Sigmoid colon (tissue), 7 donors: Measurements from ENCODE around the gene HIGD1A. TPM values are rescaled to one million over a fixed set of nuclear protein-coding genes. Genes with fewer than 3 reads are reported as not detected.

Source experiments
- DNase-seq: peaks from one replicate; pipeline ENCODE4 v3.0.0-alpha.2; 2019
- H3K27ac ChIP-seq, 4 donors: fragments of 200-600 bp; sonication (generic); one replicate each; pipeline ENCODE4 v1.5.1; 2016 to 2019; ENCODE audit warnings: mild to moderate bottlenecking in 1 of 4
- H3K27me3 ChIP-seq, 3 donors: fragments of 200-600 bp; sonication (generic); one replicate each; pipeline ENCODE4 v1.5.1; 2019; ENCODE audit warnings: mild to moderate bottlenecking in 1 of 3
- H3K36me3 ChIP-seq, 4 donors: fragments of 200-600 bp; sonication (generic); one replicate each; pipeline ENCODE4 v1.5.1; 2016 to 2019
- H3K4me1 ChIP-seq, 4 donors: fragments of 200-600 bp; sonication (generic); one replicate each; pipeline ENCODE4 v1.5.1; 2017 to 2019
- H3K4me3 ChIP-seq, 4 donors: fragments of 200-600 bp; sonication (generic); one replicate each; pipeline ENCODE4 v1.5.1; 2017 to 2019; ENCODE audit warnings: mild to moderate bottlenecking in 2 of 4, moderate library complexity in 1 of 4
- H3K9me3 ChIP-seq, 4 donors: fragments of 200-600 bp in 3 of 4; sonication (generic) in 3 of 4; one replicate each; pipeline versions ENCODE4 v1.5.1 to v1.6.1; 2013 to 2019
- EP300 ChIP-seq, 4 donors: sonication (generic); formaldehyde crosslinking; IDR thresholded peaks; one replicate each; pipeline ENCODE4 v1.6.1; 2017; ENCODE audit warnings: antibody characterized with exemption in 4 of 4
- POLR2A ChIP-seq, 2 donors: fragments of 450-650 bp; IDR thresholded peaks; one replicate each; pipeline ENCODE4 v1.6.1; 2016; ENCODE audit warnings: antibody characterized with exemption in 2 of 2, mild to moderate bottlenecking in 2 of 2, moderate library complexity in 2 of 2
- POLR2AphosphoS5 ChIP-seq, 4 donors: sonication (generic); formaldehyde crosslinking; IDR thresholded peaks; one replicate each; pipeline ENCODE4 v1.6.1; 2017; ENCODE audit warnings: antibody characterized with exemption in 4 of 4
- WGBS, 2 donors: extraction: QIAGEN DNeasy Blood & Tissue Kit; methylation state at CpG; one replicate each; pipeline ENCODE4 v1.1.7; 2013; 5-methylcytosine and 5-hydroxymethylcytosine counted together
- intact Hi-C: fragments of 100-400 bp; cut with DNase I; formaldehyde crosslinking; loops from one replicate; pipeline ENCODE4 v1.15.1; 2023
- polyA plus RNA-seq, 3 donors: library from polyadenylated mRNA; stranded (reverse); fragments of 200-250 nt; gene quantifications; one replicate each; pipeline ENCODE4 v1.2.3, GENCODE V29; 2013
- total RNA-seq, 4 donors: library from RNA; depleted of rRNA; stranded (reverse); fragments of >200 nt; gene quantifications; one replicate each; pipeline ENCODE4 v1.1.0, GENCODE V29; 2016
- TF ChIP-seq, protein P1 (sequence below), 4 experiments: fragments of 450-650 bp in 3 of 4; fragments of 200-600 bp in 1 of 4; IDR thresholded peaks; one replicate each; pipeline ENCODE4 v1.5.1; 2016 to 2019; ENCODE audit warnings: antibody characterized with exemption in 4 of 4, mild to moderate bottlenecking in 3 of 4, moderate library complexity in 2 of 4
- donor health status: healthy with polysubstance abuse.
- donor health status: Bipolar disorder and iron deficiency.
- donor health status: healthy.

The HIGD1A gene
- total and polyA plus RNA-seq, 7 donors = 127 to 1,597 (median 272) TPM

DNA sequence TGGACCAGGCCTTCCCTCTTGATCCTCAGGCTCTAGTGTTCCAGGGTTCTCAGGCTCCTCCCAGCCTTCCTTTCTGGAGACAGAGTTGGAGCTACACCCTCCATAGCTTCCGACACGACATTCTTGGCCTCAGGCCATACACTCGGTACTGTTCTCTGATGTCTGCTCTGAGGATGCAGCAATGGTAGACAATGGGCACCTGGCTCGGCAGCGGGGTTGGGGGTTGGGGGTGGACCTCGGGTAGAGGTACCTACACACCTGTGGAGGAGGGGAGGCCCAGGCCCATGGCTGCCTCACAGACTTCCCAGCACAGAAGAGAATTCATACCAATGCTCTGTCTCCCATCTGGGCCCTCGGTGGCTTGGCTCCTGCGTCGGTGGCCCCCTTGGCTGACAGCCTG, 52.7 kb downstream of the HIGD1A start:
- Histone ChIP-seq H3K27me3 (no peaks in the 10 kb centered on the region), H3K27ac (peak overlapping the region in 1 of 4 donors; percentile 84), H3K4me3 (no peak overlapping the region), H3K36me3 (no peaks in the 10 kb centered on the region), H3K4me1 (peaks cover 0 to 58% (median 45%) of the 10 kb centered on the region in 4 donors), H3K9me3 (no peaks in the 10 kb centered on the region)
- TF ChIP-seq EP300 (IDR thresholded peaks at IDR 0.05) (no peak), POLR2AphosphoS5 (IDR thresholded peaks at IDR 0.05) (no peak), POLR2A (IDR thresholded peaks at IDR 0.05) (no peak)
- TF ChIP-seq, protein P1, sequence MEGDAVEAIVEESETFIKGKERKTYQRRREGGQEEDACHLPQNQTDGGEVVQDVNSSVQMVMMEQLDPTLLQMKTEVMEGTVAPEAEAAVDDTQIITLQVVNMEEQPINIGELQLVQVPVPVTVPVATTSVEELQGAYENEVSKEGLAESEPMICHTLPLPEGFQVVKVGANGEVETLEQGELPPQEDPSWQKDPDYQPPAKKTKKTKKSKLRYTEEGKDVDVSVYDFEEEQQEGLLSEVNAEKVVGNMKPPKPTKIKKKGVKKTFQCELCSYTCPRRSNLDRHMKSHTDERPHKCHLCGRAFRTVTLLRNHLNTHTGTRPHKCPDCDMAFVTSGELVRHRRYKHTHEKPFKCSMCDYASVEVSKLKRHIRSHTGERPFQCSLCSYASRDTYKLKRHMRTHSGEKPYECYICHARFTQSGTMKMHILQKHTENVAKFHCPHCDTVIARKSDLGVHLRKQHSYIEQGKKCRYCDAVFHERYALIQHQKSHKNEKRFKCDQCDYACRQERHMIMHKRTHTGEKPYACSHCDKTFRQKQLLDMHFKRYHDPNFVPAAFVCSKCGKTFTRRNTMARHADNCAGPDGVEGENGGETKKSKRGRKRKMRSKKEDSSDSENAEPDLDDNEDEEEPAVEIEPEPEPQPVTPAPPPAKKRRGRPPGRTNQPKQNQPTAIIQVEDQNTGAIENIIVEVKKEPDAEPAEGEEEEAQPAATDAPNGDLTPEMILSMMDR (IDR thresholded peaks at IDR 0.05) = no peak
- intact Hi-C loops = no loop called here
- WGBS, 2 donors = 78 to 88% methylated on average over 9 of the region's 9 CpGs
- DNase-seq = peak; percentile 58

DNA sequence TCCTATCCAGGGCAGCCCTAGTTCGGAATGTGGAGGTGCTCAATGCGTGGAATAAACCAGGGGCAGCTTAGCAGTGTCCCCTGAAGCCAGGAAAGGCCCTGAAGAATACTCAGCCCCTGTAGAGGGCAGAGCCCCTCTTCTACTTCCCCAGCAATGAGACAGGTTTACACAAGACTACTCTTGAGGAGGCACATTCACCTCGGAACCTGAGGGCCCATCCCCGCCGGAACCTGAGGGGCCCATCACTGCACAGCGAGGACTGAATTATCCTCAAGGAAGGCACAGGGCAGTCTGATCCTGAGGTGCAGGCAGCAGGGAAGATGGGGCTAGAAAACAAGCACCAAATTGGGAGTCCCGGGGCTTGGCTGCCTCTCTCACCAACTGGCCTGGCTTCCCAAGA, 53.5 kb downstream of the HIGD1A start:
- H3K9me3 ChIP-seq = no peaks in the 10 kb centered on the region
- TF ChIP-seq POLR2AphosphoS5 (IDR thresholded peaks at IDR 0.05) (no peak), POLR2A (IDR thresholded peaks at IDR 0.05) (no peak)
- no peaks in the 10 kb centered on the region for H3K36me3 ChIP-seq
- no peak overlapping the region for H3K4me3 ChIP-seq
- no peaks in the 10 kb centered on the region for H3K27me3 ChIP-seq
- H3K27ac ChIP-seq = peak overlapping the region in 3 of 4 donors; percentile 84 to 90 (median 84)
- WGBS, 2 donors = 93 to 95% methylated on average over 7 of the region's 7 CpGs
- DNase-seq = peak; percentile 44
- intact Hi-C loops = no loop called here
- H3K4me1 ChIP-seq = peaks cover 0 to 65% (median 52%) of the 10 kb centered on the region in 4 donors

DNA sequence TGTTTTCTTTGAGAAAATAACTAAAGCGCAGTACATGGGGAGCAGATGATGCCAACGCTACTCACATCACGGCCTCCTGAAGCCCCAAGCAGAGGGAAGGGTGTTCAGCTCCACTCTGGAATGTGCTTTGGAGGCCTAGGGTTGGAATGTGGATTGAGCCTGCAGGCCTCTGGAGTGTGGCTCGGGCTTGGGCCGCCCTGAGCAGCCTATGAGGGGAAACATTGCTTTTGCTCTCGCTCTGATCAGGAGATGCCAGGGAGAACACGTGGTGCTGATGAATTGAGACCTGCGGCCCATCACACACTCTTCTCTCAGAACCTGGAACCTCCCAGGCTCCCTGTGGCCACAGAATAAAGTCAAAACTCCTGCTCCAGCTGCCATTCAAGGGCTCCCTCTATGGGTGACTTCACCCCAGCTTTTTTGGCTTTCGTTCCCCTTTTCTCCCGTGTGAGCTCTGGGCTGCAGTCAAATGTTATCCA, 54.5 kb downstream of the HIGD1A start:
- H3K4me1 ChIP-seq = peaks cover 0 to 68% (median 60%) of the 10 kb centered on the region in 4 donors
- intact Hi-C loops = loop anchor here (5.0 kb wide), 1 partner anchor 167 kb away; the partner anchor contains the start of gene SEC22C
- no peaks in the 10 kb centered on the region for H3K36me3 ChIP-seq
- DNase-seq = no peak
- no peak overlapping the region for H3K4me3 ChIP-seq
- H3K9me3 ChIP-seq = no peaks in the 10 kb centered on the region
- H3K27me3 ChIP-seq = no peaks in the 10 kb centered on the region
- peak in 1 of 4 donors; percentile 27 for TF ChIP-seq POLR2AphosphoS5 (IDR thresholded peaks at IDR 0.05)
- TF ChIP-seq, protein P1 (IDR thresholded peaks at IDR 0.05) = peak in 3 of 4 experiments; percentile 12 to 51 (median 42)
- no peak for TF ChIP-seq EP300 (IDR thresholded peaks at IDR 0.05)
- H3K27ac ChIP-seq = peak overlapping the region; percentile 80 to 90 (median 84)
- 66 to 82% methylated on average over 10 of the region's 10 CpGs for WGBS, 2 donors

DNA sequence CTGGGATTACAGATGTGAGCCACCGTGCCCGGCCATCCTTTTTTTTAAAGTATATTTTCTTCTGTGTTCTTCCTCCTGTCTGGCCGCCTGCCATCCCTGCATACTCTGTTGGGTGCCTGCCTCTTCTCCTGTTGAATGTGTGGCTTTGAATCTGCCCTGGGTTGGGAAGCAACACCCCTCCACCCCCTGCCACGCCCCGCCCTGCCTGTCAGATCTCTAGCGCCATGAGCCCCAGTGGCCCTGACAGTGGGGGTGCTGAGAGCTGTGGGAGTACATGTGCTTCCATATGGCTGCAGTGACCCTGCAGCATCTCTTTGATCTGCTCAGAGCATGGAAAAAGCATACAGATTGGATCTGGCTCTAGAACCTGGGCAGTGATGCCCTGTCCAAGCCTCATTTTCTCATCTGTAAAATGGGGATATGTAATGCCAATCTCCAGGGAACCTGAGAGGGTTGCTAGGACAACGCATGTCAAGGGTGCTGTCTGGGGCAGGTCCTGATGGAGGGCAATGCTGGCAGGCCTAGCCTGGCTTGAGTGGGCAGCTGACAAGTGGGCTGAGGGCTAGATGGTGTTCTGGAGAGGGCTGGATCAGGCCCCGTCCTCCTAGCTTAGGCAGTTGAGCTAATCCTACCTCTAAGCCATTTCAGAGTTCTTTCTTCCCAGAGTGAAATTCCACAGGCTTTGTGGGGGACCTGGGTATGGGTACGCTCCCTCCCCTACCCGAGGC, 55.1 kb downstream of the HIGD1A start:
- Histone ChIP-seq H3K27ac (peak overlapping the region; percentile 80 to 90 (median 84)), H3K9me3 (no peaks in the 10 kb centered on the region), H3K4me3 (no peak overlapping the region), H3K36me3 (no peaks in the 10 kb centered on the region), H3K4me1 (peaks cover 0 to 73% (median 65%) of the 10 kb centered on the region in 4 donors), H3K27me3 (no peaks in the 10 kb centered on the region)
- 80 to 87% methylated on average over 10 of the region's 10 CpGs for WGBS, 2 donors
- TF ChIP-seq POLR2AphosphoS5 (IDR thresholded peaks at IDR 0.05) (peak in 1 of 4 donors; percentile 47), POLR2A (IDR thresholded peaks at IDR 0.05) (no peak)
- peak; percentile 89 for DNase-seq
- intact Hi-C loops = loop anchor here (5.0 kb wide), 1 partner anchor 167 kb away; the partner anchor contains the start of gene SEC22C

DNA sequence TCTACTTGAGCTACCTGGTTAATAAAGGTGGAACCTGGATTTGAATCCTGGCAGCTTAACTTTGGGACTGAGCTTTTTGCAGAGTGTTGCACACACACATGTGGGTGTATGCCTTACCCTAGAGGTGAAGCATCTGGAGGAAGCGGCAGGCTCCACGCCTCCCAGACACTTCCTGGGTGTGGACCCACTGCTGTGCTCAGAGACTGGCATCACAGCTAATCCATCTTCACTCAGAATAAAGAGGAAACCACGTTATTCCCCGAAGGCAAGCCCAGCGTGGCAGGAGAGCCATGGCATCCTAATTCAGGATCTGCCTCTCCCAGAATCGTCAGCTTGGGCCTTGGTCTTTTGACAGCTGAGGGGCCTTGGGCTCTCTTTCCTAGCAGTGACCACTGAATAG, 56.7 kb downstream of the HIGD1A start:
- Histone ChIP-seq H3K36me3 (no peaks in the 10 kb centered on the region), H3K27me3 (no peaks in the 10 kb centered on the region), H3K27ac (peak overlapping the region; percentile 80 to 90 (median 84)), H3K9me3 (no peaks in the 10 kb centered on the region), H3K4me3 (no peak overlapping the region), H3K4me1 (peaks cover 0 to 73% (median 67%) of the 10 kb centered on the region in 4 donors)
- TF ChIP-seq EP300 (IDR thresholded peaks at IDR 0.05) = no peak
- TF ChIP-seq POLR2AphosphoS5 (IDR thresholded peaks at IDR 0.05) = no peak
- TF ChIP-seq, protein P1 (IDR thresholded peaks at IDR 0.05) = no peak
- TF ChIP-seq POLR2A (IDR thresholded peaks at IDR 0.05) = no peak
- intact Hi-C loops = loop anchor here (5.0 kb wide), 1 partner anchor 165 kb away; the partner anchor contains the start of gene SEC22C
- DNase-seq = no peak
- WGBS, 2 donors = 54 to 75% methylated on average over 6 of the region's 6 CpGs
